ENCODE measurements around the gene WDR88.
"Not testable (repeated sequence)": the region's sequence is repeated elsewhere in the genome, so short reads cannot be mapped to it uniquely, and the experiment has no call there.

Gene WDR88

DNA sequence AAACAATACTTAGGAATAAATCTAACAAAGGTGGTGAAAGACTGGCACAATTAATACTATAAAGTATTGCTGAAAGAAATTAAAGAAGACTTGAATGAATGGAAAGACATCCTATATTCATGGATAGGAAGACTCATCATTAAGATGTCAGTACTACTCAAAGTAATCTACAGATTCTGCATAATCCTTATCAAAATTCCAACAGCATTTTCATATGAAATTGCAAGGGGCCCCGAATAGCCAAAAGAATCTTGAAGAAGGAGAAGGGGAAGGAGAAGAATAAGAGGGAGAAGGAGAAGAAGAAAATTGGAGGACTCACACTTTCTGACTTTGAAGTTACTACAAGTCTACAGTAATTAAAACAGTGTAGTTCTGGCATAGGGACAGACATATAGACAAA lies 36.6 kb downstream of the WDR88 start:
- no peak for DNase-seq (ENCODE audit: low read depth in 2 of 2)

DNA sequence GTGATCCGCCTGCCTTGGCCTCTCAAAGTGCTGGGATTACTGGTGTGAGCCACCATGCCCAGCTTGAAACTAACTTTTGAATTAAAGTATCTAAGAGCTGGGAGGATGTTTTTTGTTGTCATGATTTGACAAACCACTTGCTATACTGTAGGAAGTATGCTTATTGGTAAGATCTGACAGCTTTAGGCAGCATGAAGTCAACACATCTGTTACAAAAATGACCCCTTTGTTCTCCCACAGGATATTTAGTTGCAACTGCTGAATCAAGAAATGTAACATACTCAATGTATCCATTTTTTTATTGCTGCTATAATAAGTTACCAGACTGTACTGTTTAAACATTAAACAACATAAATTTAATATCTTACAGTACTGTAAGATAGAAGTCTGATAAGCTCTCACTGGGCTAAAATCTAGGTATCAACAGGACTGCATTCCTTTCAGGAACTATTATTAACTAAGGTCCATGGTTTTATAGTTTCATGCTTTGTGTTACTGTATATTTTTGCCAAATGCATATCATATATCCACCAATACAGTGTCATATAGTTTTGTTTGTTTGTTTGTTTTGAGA lies 39.4 kb downstream of the WDR88 start:
- DNase-seq (ENCODE audit: low read depth in 2 of 2): no peak

DNA sequence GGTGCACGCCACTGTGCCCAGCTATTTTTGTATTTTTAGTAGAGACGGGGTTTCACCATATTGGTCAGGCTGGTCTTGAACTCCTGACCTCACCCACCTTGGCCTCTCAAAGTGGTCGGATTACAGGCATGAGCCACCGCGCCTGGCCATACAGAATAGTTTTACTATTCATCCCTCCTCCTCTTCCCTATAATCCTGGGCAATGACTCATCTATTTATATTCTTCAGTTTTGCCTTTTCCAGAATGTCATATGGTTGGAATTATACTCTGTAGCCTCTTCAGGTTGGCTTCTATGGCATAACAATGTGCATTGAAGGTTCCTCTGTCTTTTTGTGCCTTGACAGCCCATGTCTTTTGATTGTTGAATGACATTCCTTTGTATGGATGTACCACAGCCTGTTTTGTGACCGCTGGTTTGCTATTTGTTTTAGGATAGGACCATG lies 40.0 kb downstream of the WDR88 start:
- DNase-seq (ENCODE audit: low read depth in 2 of 2): no peak

DNA sequence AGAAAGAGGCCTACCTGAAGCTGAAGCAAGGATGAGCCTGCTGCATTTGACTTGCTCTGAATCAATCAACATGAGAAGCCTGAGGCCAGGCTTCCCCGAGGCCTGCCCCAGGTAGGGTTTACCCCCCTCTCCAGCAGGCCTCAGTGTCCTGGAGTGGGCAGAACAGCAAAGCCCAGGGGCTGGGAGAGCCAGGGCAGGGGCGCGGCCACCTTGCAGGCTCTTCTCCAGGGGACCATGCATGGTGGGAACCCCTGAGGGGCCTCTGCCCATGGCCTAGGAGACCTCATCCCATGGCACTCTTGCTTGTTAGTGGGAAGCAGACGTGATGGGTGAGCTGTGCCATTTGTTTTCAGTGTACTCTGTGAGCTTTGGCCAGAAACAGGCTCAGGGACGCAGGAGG lies 42.3 kb downstream of the WDR88 start:
- DNase-seq (ENCODE audit: low read depth in 2 of 2): no peak

DNA sequence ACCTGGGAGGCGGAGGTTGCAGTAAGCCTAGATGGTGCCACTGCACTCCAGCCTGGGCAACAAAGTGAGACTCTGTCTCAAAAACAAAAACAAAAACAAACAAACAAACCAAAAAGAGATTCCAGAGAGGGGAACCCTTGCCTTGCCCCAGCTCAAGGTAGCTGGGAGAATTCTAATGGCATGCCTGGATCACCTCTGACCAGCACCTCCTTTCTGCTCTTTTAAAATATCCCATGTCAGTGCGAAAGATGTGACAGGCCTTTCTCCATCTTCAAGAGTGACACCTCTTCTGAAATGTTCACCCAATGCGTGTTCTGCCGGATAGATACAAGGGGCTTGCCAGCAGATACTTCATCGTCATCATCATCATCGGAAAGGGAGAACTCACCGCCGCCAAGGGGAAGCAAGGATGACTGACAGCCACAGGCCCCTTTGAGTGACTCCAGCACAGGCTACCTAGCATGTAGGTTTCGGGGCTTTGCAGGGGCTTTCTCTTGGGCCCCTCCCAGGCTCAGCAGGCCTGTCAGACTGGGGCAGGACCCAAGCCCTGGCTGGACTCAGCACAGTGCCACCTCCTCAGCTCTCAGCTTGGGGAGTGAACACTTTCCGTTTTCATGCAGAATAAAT lies 43.4 kb downstream of the WDR88 start:
- no peak for DNase-seq (ENCODE audit: low read depth in 2 of 2)

DNA sequence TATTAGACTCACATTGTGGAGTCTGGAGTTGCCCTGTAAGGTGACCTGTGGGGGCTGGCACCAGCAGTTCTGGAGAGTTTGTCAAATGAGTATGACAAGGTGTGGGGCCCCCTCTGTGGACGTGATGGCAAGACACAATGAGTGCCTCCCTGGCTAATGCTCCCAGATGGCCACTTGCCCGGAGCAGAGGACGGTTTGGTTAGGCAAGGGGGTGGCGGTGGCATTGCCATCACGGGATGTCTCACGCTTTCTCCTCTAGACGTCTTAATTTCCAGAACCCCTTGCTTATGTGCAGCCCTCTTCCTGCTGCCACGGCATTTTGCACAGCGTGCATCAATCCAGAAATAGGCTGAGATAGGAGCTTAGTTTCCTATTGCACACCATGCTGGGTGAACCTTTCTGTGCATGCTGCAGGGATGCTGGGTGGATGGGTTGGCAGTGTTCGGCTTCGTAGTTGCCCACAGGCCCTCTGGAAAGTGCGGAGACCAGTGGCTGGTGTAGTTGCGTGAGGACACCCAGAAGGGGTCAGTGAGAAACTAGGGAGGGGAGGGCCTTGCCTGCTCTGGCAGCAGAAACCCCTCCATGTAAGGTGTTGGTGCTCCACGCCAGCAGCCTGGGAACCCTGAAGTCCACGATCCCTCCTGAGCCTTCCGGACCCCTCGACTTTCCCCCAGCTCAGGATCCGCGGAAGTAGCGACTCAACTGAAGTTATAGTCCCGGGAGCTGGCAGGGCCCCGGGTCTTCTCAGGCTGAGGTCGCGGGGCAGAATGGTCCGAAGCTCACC lies 44.2 kb downstream of the WDR88 start:
- DNase-seq (ENCODE audit: low read depth in 2 of 2): no peak

DNA sequence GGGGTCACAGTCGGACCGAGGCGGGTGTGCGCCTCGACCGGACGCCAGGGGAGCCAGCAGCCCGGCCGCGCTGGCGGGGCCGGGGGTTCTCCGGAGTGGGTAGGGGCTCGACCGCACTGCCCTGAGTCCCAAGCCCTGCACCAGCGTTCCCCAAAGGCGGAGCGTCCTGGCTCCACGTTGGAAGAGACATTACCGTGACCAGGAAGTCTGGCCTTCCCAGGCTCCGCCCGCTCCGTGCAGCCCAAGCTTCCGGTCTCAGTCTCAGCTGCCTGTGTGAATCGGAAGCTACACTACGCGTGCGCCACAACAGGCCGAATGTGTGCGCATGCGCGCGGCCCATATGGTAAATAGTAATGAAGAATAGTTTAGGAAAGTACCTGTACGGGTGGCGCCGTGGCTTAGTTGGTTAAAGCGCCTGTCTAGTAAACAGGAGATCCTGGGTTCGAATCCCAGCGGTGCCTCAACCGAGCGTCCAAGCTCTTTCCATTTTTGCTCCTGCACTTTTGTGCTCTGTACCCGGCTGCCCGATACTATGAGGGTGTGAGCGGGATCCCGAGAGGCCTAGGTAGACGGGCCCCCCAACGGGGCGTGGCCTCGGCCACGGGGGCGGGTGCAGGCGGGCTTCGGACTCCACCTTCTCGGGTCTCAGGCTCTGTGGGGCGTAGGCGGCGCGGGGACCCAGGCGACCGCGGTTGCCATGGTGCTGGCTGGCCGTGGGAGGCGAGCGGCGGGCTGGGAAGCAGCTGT lies 44.9 kb downstream of the WDR88 start:
- DNase-seq (ENCODE audit: low read depth in 2 of 2): peak; percentile 88 to 93

DNA sequence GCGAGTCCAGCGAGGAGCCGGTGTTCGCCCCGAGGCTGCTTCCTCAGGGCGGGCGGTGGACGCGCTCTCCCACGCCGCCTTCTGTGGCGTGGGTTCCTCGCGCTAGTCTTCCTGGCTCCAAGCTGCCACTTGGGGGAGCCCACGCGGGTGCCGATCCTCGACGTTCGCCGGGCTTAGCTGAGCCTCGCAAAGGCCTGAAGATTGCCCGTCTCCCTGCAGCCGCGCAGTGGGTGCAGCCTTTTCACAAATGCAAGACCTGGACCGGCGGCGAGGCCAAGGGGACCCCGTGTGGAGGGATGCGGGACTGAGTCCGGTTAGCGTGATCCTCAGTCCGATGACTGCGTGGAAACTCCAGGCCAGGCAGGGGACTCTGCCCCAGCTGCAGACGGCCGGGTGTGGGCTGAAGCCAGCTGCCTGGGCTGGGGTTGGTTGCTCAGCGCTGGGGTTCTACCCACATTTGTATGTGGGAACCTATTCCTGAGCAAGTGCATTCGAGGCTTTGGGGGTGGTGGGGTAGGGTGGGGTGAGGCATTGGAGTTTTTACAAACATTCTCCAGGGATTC lies 45.6 kb downstream of the WDR88 start:
- DNase-seq (ENCODE audit: low read depth in 2 of 2): no peak

DNA sequence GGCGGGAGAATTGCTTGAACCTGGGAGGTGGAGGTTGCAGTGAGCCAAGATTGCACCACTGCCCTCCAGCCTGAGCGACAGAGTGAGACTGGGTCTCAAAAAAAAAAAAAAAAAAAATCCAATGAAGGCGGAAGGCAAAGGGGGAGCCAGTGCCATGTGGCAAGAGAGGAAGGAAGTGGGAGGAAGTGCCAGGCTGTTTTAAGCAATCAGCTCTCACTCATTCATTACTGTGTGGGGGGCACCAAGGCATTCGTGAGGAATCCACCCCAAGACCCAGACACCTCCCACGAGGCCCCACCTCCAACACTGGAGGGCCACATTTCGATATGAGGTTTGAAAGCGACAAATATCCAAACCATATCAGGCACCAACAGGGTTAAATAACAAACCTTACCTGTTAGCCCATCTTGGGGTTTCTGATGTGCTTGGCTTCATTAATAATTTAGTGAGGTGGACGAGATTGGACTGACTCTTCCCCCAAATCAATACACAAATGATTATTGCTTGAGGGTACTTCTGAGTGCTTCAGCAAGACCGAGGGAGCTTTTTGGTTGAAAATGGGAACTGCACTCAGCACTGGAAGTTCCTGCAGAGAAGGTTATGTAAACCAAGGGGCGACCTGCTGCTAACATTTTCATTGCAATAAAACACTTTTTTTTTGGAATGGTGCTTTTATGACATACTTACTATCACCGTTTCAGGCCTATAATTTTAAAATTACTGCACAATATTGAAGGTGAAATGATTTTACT lies 54.7 kb downstream of the WDR88 start:
- DNase-seq (ENCODE audit: low read depth in 2 of 2): no peak

DNA sequence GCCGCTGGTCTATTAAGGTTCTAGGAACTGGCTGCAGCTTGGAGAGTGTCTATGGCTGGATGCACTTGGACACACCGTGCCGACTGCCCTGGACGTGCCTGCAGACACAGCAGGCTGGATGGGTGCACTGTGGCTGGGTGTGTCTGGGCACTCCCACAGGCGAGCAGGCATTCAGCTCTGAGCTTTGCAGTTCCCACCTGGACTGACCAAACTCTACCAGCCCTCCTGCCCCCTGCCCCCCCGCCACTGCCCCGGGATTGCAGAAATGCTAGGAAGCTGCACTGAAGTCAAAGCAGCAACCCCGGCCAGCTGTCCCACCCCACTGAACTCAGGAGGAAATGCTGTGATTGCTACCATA lies 55.2 kb downstream of the WDR88 start:
- DNase-seq (ENCODE audit: low read depth in 2 of 2): no peak

DNA sequence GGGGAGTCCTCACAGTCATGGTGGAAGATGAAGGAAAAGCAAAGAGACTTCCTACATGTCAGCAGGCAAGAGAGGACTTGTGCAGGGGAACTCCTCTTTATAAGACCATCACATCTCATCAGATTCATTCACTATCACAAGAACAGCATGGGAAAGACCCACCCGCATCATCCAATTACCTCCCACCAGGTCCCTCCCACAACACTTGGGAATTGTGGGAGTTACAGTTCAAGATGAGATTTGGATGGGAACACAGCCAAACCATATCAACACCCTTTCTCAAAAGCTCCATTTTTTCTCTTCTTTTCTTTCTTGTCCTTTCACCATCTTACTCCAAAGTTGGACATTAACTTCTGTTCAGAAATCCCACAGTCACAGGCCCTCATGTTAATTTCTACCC lies 57.5 kb downstream of the WDR88 start:
- no peak for DNase-seq (ENCODE audit: low read depth in 2 of 2)

DNA sequence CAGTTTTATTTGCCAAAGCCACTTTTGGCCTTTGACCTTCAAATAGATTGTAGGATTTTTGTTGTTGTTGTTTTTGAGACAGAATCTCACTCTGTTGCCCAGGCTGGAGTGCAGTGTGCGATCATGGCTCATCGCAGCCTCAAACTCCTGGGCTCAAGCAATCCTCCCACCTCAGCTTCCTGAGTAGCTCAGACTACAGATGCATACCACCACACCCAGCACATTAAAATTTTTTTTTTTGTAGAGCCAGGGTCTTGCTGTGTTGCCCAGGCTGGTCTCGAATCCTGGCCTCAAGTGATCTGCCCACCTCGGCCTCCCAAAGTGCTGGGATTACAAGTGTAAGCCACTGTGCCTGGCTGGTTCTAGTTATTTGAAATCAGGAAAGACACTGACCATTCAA lies 59.2 kb downstream of the WDR88 start:
- DNase-seq (ENCODE audit: low read depth in 2 of 2): not testable (repeated sequence)

DNA sequence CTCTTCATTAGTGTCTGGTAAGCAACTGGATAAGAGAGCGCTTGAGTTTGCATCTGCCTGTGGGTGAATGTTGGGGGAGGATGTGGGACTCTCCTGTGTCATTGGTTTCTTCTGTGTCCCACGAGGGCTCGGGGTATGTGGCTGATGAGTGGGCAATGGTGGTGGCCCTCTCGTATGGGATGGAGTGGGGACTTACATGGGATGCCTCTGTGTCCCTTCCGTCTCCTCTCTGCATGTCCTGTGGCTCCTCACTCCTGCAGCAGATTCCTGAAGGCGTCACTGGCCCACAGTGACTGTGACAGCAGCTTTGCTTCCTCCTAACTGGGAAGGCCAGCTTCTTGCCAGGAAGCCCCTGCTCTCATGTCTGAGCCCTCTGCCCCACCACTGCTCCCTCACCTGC lies 59.6 kb downstream of the WDR88 start:
- DNase-seq (ENCODE audit: low read depth in 2 of 2): no peak

DNA sequence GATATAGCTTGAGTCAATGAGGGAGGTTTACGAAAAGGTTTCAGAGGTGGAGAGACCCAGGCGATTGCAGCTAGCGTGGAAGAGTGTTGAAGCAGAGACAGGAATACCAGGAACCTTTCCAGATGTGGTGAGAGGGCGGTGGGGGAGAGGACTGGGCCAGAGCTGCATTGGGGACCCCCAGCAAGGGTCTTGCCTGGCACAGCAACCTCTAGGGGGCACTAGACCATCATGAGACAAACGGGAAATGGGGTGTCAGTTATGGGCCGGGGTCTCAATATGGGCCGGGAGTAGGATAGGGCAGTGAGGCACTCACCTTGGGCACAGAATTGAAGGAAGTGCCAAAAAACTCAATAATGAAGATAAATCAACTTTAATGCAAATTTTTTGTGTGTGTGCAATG lies 60.1 kb downstream of the WDR88 start:
- DNase-seq (ENCODE audit: low read depth in 2 of 2): no peak

DNA sequence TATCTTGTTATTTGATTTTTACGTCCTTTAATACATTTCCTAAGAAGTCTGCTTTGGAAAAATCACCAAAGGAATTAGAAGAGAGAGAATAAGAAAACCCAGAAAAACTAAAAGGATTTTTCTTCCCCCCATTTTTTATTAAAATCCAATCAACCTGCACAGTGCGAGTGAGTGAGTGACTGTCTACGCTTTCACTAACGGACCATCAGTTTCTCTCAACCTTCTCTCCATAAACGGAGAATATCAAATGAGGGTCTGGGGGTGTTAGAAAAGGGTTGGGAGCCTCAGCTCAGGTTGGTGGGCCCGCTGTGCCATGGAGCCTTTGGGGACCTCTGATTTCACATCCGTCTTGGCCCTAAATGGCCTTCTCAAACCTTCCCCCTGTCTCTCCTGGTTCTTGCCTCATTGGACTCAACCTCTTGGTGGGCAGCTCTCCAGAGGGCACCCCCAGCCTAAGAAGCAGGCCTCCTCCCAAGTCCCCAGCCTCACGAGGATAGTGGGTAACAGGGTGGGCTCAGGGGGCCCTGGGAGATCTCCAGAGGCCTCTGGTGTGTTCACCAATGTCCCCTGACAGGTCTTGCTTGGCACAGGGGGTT lies 61.5 kb downstream of the WDR88 start:
- no peak for DNase-seq (ENCODE audit: low read depth in 2 of 2)

DNA sequence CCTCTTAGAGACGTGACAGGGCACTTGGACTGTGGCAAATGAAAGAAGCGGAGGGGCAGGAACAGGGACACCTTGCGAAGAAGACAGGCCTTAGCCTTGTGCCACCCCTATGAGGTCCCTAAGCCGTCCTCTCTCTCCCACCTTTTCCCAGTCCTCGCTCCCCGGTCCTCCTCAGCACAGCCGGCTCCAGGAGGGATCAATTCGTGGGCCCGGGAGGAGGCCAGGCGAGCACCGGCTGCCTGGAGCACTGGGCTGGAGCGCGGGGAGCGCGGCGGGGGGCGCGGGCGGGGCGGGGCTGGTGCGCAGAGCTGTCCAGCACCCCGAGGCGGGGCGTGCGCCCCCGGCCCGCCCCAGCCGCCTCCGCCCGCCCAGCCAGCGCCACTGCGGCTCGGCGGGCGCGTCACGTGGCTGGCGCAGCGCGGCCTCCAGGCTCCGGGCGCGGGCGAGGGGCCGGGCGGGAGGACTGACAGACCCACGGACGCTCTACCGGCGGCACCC lies 62.0 kb downstream of the WDR88 start, which contains the start of gene LRP3:
TSS of gene LRP3 (plus strand) at position 466 of the 498 bp plus-strand sequence. CDS start 456 bp downstream, outside the sequence.
- no peak for DNase-seq (ENCODE audit: low read depth in 2 of 2)

DNA sequence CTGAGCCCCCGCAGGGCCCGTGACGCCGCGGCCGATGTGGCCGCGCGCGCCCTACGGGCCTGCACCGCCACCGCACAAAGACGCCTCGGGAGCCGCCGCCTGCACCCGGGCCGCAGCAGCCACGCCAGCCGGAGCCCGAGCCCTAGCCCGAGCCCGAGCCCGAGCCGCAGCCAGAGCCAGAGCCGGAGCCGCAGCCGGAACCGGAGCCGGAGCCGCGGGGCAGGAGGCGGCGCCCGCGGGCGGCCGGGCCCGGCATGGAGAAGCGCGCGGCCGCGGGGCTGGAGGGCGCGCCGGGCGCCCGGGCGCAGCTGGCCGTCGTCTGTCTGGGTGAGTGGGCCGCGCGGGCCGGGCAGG lies 62.6 kb downstream of the WDR88 start:
- DNase-seq (ENCODE audit: low read depth in 2 of 2): no peak

DNA sequence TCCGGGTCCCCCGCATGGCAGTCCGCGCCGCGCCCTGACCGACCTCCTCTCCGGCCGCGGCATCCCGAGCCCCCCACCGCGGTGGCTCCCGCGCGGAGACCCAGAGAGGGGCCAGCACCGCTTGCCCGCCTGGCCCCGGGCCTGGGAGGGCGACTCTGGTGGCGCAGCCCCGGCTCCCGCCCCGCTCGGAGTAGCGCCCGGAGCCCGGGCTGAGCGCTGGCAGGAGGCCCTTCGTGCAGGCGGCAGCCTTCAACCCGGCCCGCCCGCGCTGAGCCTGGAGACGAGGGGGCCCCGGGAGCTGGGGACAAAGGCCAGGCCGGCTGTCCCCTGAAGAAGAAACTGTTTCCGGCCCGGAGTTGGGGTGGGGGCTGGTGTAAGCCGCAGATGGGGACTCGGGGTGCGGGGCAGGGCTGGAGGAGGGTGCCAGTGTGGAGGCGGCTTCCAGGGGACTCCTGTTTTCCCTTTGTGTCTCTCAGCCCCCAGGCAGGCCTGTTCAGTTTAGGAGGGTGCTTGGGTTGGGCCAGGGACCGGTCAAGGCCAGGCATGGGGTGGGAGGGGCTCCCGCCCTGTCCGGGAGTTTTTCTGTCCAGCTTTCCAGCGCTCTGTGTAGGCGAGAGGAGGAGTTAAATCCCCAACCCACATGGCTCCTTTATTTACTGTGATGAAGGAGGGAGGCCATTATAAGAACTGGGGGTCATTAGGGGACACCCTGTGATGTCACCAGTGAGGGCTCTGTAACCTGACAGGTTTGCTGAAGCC lies 63.2 kb downstream of the WDR88 start:
- DNase-seq (ENCODE audit: low read depth in 2 of 2): no peak

DNA sequence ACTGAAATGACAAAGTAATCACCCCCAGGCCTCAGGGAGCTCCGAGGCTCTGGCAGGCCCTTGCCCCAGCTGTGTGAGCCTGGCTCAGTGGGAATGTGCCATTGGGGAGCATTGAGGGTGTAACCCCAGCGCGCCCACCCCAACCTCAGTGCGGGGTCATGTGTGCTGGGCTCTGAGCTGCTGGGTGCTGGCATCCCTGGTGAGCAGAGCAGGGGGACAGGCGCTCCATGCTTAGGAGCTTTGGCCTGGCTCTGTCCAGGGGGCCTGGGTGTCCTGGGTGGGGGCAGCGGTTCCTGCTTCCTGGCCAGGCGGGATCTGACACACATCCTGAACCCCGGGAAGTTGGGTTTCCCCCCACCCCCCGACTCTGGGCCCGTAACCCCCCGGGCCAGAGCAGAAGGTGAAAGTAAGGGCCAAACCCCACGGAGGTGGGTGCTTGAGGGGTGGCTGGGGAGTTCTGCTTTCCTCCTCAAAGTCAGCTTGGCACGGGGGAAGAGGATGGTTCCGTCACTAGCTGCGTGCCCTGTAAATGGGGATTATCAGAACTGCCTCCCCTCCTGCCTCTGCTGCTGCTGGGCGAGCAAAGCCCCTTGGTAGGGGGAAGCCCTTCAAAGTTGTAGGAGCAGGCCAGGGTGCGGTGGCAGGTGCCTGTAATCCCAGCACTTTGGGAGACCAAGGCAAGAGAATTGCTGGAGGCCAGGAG lies 63.9 kb downstream of the WDR88 start:
- no peak for DNase-seq (ENCODE audit: low read depth in 2 of 2)

All from stimulated activated CD4-positive, alpha-beta T cell treated with anti-CD3 and anti-CD28 coated beads, Interleukin-1b, Interleukin-23, amount 100 ng/mL, for 1 hour (primary cell).